Measurements from ENCODE around the gene SLC6A15.

Gene SLC6A15

GRCh38 chr12:84816916-84817695, 95.5 kb downstream of the SLC6A15 start:
- TF ChIP-seq ZFX (IDR thresholded peaks at IDR 0.05; ENCODE audit: borderline replicate concordance) (no peak), CTCF (IDR thresholded peaks at IDR 0.05) (no peak)
- H3K27ac ChIP-seq, result no peak overlapping the region

GRCh38 chr12:84814664-84815245, 97.8 kb downstream of the SLC6A15 start:
- TF ChIP-seq ZFX (IDR thresholded peaks at IDR 0.05; ENCODE audit: borderline replicate concordance), result no peak
- H3K27ac ChIP-seq, result no peak overlapping the region

- TF ChIP-seq ZFX (IDR thresholded peaks at IDR 0.05; ENCODE audit: borderline replicate concordance) (no peak), CTCF (IDR thresholded peaks at IDR 0.05) (no peak)
- H3K27ac ChIP-seq, result no peak overlapping the region
These were observed 98.6 kb downstream of the SLC6A15 start for GRCh38 chr12:84813780-84814663.

GRCh38 chr12:84811291-84811690, 101.3 kb downstream of the SLC6A15 start:
- TF ChIP-seq CTCF (IDR thresholded peaks at IDR 0.05) (no peak), ZFX (IDR thresholded peaks at IDR 0.05; ENCODE audit: borderline replicate concordance) (no peak)
- H3K27ac ChIP-seq, result no peak overlapping the region

- TF ChIP-seq ZFX (IDR thresholded peaks at IDR 0.05; ENCODE audit: borderline replicate concordance) (no peak), CTCF (IDR thresholded peaks at IDR 0.05) (no peak)
- no peak overlapping the region for H3K27ac ChIP-seq
These were observed 102.0 kb downstream of the SLC6A15 start for GRCh38 chr12:84810611-84811010.
